Prostate gland (tissue), 2 donors: ENCODE measurements around the gene GRID2. TPM values are rescaled to one million over a fixed set of nuclear protein-coding genes. Genes with fewer than 3 reads are reported as not detected.

ENCODE experiments used
- DNase-seq: peaks from one replicate; pipeline ENCODE4 v3.0.0-alpha.2; 2019; ENCODE audit warnings: low spot score
- H3K27ac ChIP-seq, 2 donors: fragments of 200-600 bp; sonication (generic); 2 replicates each; pipeline ENCODE4 v1.5.1; 2017 to 2019
- H3K27me3 ChIP-seq: fragments of 200-600 bp; sonication (generic); replicated peaks from 2 replicates; pipeline ENCODE4 v1.5.1; 2019; ENCODE audit not compliant: insufficient read depth
- H3K36me3 ChIP-seq, 2 donors: fragments of 200-600 bp; sonication (generic); 1 replicate in 1 of 2; 2 replicates in 1 of 2; pipeline versions ENCODE4 v1.5.1 to v1.8.1; 2017 to 2019
- H3K4me1 ChIP-seq: fragments of 200-600 bp; sonication (generic); replicated peaks from 2 replicates; pipeline ENCODE4 v1.5.1; 2019
- H3K4me3 ChIP-seq, 2 donors: fragments of 200-600 bp; sonication (generic); 2 replicates each; pipeline ENCODE4 v1.5.1; 2017 to 2019
- H3K9me3 ChIP-seq: fragments of 200-600 bp; sonication (generic); 2 replicates; pipeline ENCODE4 v1.5.1; 2017
- CTCF ChIP-seq, 4 experiments: fragments of 200-600 bp in 2 of 4; fragments of 450-650 bp in 2 of 4; sonication (generic) in 2 of 4; IDR thresholded peaks; 1 replicate in 3 of 4; 2 replicates in 1 of 4; pipeline ENCODE4 v1.5.1; 2016 to 2019; ENCODE audit warnings: antibody characterized with exemption in 4 of 4, mild to moderate bottlenecking in 2 of 4, moderate library complexity in 2 of 4
- POLR2A ChIP-seq: fragments of 450-650 bp; IDR thresholded peaks from one replicate; pipeline ENCODE4 v1.6.1; 2016; ENCODE audit warnings: antibody characterized with exemption, mild to moderate bottlenecking
- POLR2AphosphoS5 ChIP-seq: sonication (generic); formaldehyde crosslinking; IDR thresholded peaks from one replicate; pipeline ENCODE4 v1.6.1; 2017; ENCODE audit warnings: antibody characterized with exemption
- WGBS: methylation state at CpG from one replicate; pipeline ENCODE4 v1.1.5; 2018; 5-methylcytosine and 5-hydroxymethylcytosine counted together
- intact Hi-C: fragments of 100-400 bp; cut with DNase I; formaldehyde crosslinking; loops from one replicate; pipeline ENCODE4 v1.14.2; 2022
- total RNA-seq, 2 donors: library from RNA; depleted of rRNA; stranded (reverse); fragments of >200 nt; gene quantifications; one replicate each; pipeline ENCODE4 v1.1.0, GENCODE V29; 2016

Gene GRID2
- total RNA-seq, 2 donors from 2014 or later = 0.09 to 11.0 TPM

GRCh38 chr4:93743635-93744034 is 1439.9 kb downstream of the GRID2 start:
- no peaks in the 10 kb centered on the region for H3K9me3 ChIP-seq
- no peak overlapping the region for H3K4me3 ChIP-seq
- 97% methylated on average over 1 of the region's 1 CpG for WGBS
- no peak overlapping the region for H3K27ac ChIP-seq
- no peaks in the 10 kb centered on the region for H3K36me3 ChIP-seq
- H3K4me1 ChIP-seq = no peaks in the 10 kb centered on the region
- no peaks in the 10 kb centered on the region for H3K27me3 ChIP-seq
- TF ChIP-seq POLR2A (no peak), CTCF (IDR thresholded peaks at IDR 0.05) (no peak), POLR2AphosphoS5 (no peak)
- intact Hi-C loops = no loop called here
- no peak for DNase-seq

GRCh38 chr4:93744961-93745360 is 1441.2 kb downstream of the GRID2 start:
- WGBS = 61% methylated on average over 2 of the region's 2 CpGs
- H3K9me3 ChIP-seq = no peaks in the 10 kb centered on the region
- H3K4me3 ChIP-seq = no peak overlapping the region
- intact Hi-C loops = no loop called here
- TF ChIP-seq POLR2A (no peak), CTCF (IDR thresholded peaks at IDR 0.05) (no peak), POLR2AphosphoS5 (no peak)
- H3K27ac ChIP-seq = no peak overlapping the region
- DNase-seq = no peak
- no peaks in the 10 kb centered on the region for H3K36me3 ChIP-seq
- H3K27me3 ChIP-seq = no peaks in the 10 kb centered on the region
- no peaks in the 10 kb centered on the region for H3K4me1 ChIP-seq

GRCh38 chr4:93746031-93746430 is 1442.3 kb downstream of the GRID2 start:
- Histone ChIP-seq H3K27me3 (no peaks in the 10 kb centered on the region), H3K9me3 (no peaks in the 10 kb centered on the region), H3K4me1 (no peaks in the 10 kb centered on the region), H3K4me3 (no peak overlapping the region), H3K36me3 (no peaks in the 10 kb centered on the region), H3K27ac (no peak overlapping the region)
- intact Hi-C loops = no loop called here
- TF ChIP-seq POLR2AphosphoS5 = no peak
- no peak for DNase-seq

GRCh38 chr4:93747220-93747619 is 1443.5 kb downstream of the GRID2 start:
- no peak for DNase-seq
- Histone ChIP-seq H3K9me3 (no peaks in the 10 kb centered on the region), H3K27me3 (no peaks in the 10 kb centered on the region), H3K4me3 (no peak overlapping the region), H3K27ac (no peak overlapping the region), H3K36me3 (no peaks in the 10 kb centered on the region), H3K4me1 (no peaks in the 10 kb centered on the region)
- intact Hi-C loops = no loop called here
- 36% methylated on average over 2 of the region's 2 CpGs for whole genome bisulfite sequencing
- TF ChIP-seq POLR2A (no peak), POLR2AphosphoS5 (no peak), CTCF (IDR thresholded peaks at IDR 0.05) (no peak)

- no peak for DNase-seq
- 45% methylated on average over 6 of the region's 6 CpGs for WGBS
- Histone ChIP-seq H3K36me3 (no peaks in the 10 kb centered on the region), H3K9me3 (no peaks in the 10 kb centered on the region), H3K4me1 (no peaks in the 10 kb centered on the region), H3K4me3 (no peak overlapping the region), H3K27ac (no peak overlapping the region), H3K27me3 (no peaks in the 10 kb centered on the region)
- intact Hi-C loops = no loop called here
- TF ChIP-seq POLR2A (no peak), POLR2AphosphoS5 (no peak), CTCF (IDR thresholded peaks at IDR 0.05) (no peak)
Measured at GRCh38 chr4:93748373-93749291, 1444.9 kb downstream of the GRID2 start.
